ENCODE data around the gene SLC66A1. TPM values are rescaled to one million over a fixed set of nuclear protein-coding genes. Genes with fewer than 3 reads are reported as not detected.

The SLC66A1 gene
- total RNA-seq, 2 donors from 2014 or later: 5.7 to 8.9 TPM

DNA sequence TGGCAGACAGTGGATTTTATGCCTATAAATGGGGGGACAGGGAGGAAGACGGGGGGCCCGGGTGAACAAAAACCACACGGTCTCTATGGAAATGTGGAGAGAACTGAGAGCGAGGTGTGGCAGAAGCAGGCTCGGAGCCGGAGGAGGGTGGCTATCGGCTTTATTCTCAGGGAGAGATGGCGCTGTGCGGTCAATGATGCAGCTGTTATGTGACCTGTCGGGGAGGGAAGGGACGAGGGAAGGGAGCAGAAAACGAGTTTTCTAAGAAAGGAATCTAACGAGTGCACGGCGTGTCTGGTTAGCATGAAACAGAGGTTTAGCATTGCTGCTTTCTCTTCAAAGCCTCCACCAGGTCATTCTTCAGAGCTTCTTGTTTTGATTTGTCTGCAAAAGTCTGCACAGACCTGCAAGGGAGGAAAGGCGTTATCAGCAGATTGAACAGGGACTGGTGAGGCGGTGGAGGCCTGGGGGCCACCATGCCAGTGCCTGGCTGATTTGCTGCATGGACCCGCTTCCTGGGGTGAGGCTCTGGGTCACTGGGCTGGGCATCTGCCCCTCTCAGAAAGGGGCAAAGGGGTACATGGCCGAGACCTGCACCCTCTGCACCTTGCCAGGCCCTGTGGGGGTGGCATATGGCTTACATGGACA lies 27.2 kb downstream of the SLC66A1 start:
- ATAC-seq (replicated peaks): no peak
- Mint-ChIP-seq H3K36me3 (ENCODE audit: low read depth) (peaks cover 63% of the 10 kb centered on the region), H3K27ac (no peak overlapping the region), H3K4me1 (peaks cover 20% of the 10 kb centered on the region), H3K9me3 (no peaks in the 10 kb centered on the region), H3K4me3 (no peak overlapping the region), H3K27me3 (no peaks in the 10 kb centered on the region)

DNA sequence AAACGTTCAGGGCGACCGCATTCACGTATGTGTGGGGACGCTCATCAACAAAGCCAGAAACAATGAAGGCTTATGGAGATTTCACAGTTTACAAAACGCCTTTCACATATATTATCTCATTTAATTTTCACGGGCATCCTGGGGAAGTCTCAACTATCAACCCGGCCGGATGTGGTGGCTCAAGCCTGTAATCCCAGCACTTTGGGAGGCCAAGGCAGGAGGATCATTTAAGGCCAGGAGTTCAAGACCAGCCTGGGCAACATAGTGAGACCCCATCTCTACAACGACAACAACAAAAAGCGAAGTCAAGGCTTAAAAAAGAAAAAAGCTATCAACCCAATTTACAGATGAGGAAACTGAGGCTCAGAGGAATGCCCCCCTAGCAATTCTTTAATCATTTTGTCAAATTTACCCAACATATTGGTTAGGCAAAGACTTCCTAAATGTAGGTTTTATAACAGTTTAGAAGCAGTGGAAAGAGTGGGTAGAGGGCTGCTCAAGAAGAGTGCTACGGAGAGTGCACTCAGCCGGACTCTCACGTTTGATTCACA lies 28.3 kb downstream of the SLC66A1 start:
- Mint-ChIP-seq H3K4me1 (peaks cover 20% of the 10 kb centered on the region), H3K4me3 (no peak overlapping the region), H3K9me3 (no peaks in the 10 kb centered on the region), H3K36me3 (ENCODE audit: low read depth) (peaks cover 72% of the 10 kb centered on the region), H3K27ac (peak overlapping the region; percentile 33), H3K27me3 (no peaks in the 10 kb centered on the region)
- ATAC-seq (replicated peaks): no peak

DNA sequence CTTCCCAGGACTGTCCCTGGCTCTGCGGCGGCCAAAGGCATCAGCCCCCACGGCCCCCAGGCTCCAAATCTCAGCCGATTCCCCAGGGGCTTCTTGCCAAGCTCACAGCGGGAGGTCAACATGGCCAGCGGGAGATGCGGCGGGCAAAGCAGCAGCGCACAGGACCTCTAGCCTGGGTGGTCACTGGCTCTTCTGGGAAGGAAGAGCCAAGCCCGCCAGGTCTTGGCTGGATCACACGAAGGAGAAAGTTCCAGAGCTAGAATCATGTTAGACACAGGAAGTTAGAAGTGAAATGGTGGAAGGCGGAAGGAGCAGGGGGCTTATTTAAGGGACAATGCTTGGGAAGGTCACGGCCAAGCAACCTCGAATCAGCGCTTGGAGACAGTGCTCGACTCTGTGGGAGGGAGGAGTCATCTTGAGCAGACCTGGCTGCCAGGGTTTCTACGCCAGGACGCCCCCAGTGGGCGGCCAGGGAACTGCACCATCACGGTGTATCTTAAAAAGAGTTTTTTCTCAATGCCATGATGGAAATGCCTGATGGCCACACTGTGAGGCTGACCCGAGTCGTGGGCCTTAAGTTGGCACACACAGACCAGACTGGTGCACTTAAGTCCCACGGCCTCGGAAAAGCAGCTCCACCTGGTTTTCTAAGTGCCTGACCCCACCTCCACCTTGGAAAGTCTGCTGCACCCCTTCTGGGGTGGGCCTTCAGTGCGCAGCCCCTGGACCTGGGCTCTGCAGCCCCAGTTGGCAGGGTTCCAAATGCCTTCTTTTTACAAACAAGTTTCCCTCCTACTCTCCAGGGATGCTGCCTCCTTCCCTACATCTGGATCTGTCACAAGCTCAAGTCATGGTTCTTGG lies 29.3 kb downstream of the SLC66A1 start:
- Mint-ChIP-seq H3K27me3 (no peaks in the 10 kb centered on the region), H3K4me3 (no peak overlapping the region), H3K27ac (peak overlapping the region; percentile 33), H3K9me3 (no peaks in the 10 kb centered on the region), H3K36me3 (ENCODE audit: low read depth) (peaks cover 81% of the 10 kb centered on the region), H3K4me1 (peaks cover 16% of the 10 kb centered on the region)
- ATAC-seq (replicated peaks): peak; percentile 64

DNA sequence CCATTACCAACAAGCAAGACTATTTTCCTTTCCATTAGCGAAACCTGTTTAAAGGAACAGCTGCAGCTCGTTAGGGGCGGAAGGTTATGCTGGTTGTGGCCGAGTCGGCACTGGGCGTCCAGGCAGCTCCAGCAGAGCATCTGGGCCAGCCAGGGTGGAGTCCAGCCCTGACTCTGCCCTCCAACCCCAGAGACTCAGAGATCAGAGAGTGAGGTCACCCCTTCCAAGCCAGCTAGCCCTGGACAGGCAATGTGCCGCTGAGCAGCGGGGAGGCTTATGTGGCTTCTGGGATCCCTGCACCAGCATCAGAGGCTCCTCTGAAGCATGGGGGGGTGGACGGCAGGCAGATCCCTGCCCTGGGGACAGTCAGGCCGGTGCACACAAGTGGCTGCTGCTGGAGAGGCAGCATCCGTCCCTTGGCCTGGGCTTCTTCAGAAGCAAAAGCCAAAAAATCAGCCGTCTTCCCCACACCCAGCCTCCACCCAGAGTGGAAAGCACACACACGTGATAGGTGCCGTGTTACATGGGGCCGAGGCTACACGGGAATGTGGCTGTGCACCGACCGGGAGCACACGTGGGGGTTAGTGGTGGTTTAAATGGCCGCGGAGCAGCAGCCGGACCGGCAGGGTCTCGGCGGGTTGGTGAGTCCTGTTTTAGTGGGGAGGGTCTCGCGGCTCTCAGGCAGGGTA lies 30.1 kb downstream of the SLC66A1 start:
- H3K4me1 Mint-ChIP-seq: peaks cover 8% of the 10 kb centered on the region
- peaks cover 83% of the 10 kb centered on the region for H3K36me3 Mint-ChIP-seq (ENCODE audit: low read depth)
- H3K27me3 Mint-ChIP-seq: no peaks in the 10 kb centered on the region
- H3K4me3 Mint-ChIP-seq: no peak overlapping the region
- H3K9me3 Mint-ChIP-seq: no peaks in the 10 kb centered on the region
- H3K27ac Mint-ChIP-seq: no peak overlapping the region
- no peak for ATAC-seq (replicated peaks)

DNA sequence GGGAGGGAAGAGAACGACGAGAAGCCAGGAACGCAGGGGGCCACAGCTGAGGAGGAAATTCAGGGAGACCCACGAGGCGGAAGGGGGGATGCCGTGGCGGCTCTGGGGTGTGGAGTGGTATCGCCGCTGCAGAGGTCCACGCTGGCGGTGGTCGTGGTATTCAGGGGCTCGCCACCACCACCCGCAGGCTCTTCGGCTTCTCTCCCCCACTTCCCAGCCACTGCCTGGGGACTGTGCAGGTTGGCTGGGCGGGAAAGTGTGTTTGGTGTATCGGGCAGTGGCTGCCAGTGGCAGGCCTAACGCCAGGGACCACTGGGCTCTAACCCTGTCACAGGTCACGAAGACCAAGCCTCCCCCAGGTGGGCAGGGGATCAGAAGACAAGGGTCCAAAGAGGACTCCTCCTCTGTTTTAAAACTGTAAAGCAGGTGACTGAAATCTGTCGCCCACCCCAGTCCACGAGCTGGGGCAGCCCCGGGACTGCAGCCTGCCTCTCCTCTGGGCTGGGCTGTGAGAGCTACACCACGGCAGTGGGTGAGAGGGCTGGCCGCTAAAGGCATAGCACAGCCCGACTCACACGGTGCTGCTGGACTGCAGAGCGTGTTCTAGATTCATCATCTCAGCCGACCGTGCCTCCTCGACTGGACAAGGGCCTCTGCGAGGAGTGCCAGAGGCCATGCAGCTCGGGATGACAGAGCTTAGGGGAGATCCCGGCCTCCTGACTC lies 30.9 kb downstream of the SLC66A1 start:
- Mint-ChIP-seq H3K4me3 (no peak overlapping the region), H3K27ac (no peak overlapping the region), H3K27me3 (no peaks in the 10 kb centered on the region), H3K9me3 (no peaks in the 10 kb centered on the region), H3K4me1 (peaks cover 3% of the 10 kb centered on the region), H3K36me3 (ENCODE audit: low read depth) (peaks cover 81% of the 10 kb centered on the region)
- ATAC-seq (replicated peaks): no peak

DNA sequence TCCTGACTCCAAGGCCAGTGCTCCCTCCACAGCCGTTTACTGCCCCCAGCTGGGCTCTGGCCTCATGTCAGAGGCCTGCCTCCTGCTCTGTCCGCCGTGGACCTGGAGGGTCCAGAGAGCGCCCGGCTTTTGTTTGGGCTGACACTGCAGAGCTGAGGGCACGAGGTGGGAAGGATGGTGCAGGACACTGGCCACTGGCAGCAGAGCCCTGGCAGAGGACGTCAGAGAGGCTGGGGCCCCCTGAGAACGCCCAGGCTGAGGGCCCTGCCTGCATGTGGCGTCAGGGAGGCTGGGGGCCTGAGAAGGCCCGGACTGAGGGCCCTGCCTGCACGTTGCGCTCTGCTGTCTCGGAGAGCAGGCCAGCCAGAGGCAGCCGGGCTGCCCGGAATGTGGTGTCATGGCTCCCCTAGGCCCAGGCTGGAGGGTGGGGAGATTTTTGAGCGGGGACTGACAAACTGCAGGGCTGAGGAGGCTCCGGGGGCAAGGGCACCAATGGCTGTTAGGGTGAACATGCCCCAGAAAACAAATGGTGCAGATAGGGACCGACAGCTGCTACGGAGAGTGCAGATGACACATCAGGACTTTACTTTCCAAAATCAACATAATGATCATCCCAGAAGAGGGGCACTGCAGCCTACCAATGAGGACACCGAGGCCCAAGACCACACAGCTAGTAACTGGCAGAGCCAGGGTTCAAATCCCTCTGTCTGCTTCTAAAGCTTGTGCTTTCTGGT lies 31.7 kb downstream of the SLC66A1 start:
- no peak for ATAC-seq (replicated peaks)
- H3K9me3 Mint-ChIP-seq: no peaks in the 10 kb centered on the region
- H3K4me1 Mint-ChIP-seq: peaks cover 3% of the 10 kb centered on the region
- H3K27ac Mint-ChIP-seq: no peak overlapping the region
- peaks cover 81% of the 10 kb centered on the region for H3K36me3 Mint-ChIP-seq (ENCODE audit: low read depth)
- H3K4me3 Mint-ChIP-seq: no peak overlapping the region
- H3K27me3 Mint-ChIP-seq: no peaks in the 10 kb centered on the region

DNA sequence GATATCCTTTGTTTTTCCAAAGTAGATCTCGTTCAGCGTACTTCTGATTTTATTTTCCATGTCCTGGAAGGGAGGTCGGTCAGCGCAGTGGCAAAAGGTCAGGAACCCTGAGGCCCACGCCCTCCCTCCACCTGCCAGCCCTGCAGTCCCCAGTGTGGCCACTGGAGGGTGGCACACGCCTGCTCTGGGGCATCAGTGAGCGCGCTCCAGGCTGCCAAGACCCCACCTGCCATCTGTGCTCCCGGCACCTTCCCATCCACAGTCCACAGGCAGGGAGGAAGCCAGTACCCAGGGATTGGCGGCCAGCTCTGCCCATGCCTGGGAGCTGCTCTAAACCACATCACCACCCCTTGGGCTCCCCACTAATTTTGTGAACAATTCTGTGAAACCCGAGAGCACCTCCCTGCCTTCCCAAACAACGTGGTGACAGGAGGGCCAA lies 32.3 kb downstream of the SLC66A1 start:
- peak; percentile 55 for ATAC-seq (replicated peaks)
- H3K9me3 Mint-ChIP-seq: no peaks in the 10 kb centered on the region
- no peak overlapping the region for H3K4me3 Mint-ChIP-seq
- no peaks in the 10 kb centered on the region for H3K27me3 Mint-ChIP-seq
- peaks cover 3% of the 10 kb centered on the region for H3K4me1 Mint-ChIP-seq
- H3K36me3 Mint-ChIP-seq (ENCODE audit: low read depth): peaks cover 79% of the 10 kb centered on the region
- H3K27ac Mint-ChIP-seq: no peak overlapping the region

DNA sequence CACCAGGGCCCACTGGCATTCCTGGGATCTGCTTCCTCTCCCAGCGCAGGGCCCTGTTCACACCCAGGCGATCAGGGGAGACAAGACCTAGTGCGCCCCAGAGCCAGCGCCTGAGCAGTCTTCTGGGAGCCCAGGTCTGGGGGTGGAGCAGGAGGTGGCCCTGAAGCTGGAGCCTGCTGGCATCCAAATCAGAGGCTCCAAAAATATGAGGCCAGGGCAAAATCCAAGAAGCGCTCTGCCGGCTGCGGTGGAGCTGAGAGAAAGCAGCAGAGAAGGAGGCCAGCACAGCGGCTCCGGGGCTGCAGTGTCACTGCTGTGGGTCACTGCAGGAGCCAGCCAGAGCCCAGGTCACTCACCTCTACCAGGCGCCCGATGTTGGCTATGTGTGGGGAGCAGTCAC lies 32.7 kb downstream of the SLC66A1 start:
- ATAC-seq (replicated peaks): no peak
- Mint-ChIP-seq H3K27me3 (no peaks in the 10 kb centered on the region), H3K4me1 (peaks cover 3% of the 10 kb centered on the region), H3K36me3 (ENCODE audit: low read depth) (peaks cover 80% of the 10 kb centered on the region), H3K27ac (no peak overlapping the region), H3K9me3 (no peaks in the 10 kb centered on the region), H3K4me3 (no peak overlapping the region)

DNA sequence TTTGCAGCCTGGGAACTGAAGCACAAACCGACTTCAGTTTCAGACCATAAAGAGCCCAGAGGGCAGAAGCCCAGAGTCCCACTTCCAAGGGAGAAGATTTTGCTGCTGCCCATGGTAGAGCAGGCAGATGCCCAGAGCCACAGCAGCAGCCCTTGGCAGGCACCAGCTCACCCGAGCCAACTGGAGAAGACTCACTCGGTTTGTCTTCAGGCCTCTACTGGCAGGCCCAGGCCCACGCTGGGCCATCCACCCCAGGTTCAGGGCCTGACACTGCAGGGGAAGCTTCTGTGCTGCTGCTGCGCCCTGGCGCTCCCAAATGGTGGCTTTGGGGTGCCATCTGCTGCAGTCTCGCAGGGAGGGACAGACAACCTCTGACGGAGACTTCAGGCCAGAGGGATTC lies 33.3 kb downstream of the SLC66A1 start:
- Mint-ChIP-seq H3K27ac (no peak overlapping the region), H3K27me3 (no peaks in the 10 kb centered on the region), H3K4me3 (no peak overlapping the region), H3K9me3 (no peaks in the 10 kb centered on the region), H3K4me1 (peaks cover 3% of the 10 kb centered on the region), H3K36me3 (ENCODE audit: low read depth) (peaks cover 82% of the 10 kb centered on the region)
- no peak for ATAC-seq (replicated peaks)

DNA sequence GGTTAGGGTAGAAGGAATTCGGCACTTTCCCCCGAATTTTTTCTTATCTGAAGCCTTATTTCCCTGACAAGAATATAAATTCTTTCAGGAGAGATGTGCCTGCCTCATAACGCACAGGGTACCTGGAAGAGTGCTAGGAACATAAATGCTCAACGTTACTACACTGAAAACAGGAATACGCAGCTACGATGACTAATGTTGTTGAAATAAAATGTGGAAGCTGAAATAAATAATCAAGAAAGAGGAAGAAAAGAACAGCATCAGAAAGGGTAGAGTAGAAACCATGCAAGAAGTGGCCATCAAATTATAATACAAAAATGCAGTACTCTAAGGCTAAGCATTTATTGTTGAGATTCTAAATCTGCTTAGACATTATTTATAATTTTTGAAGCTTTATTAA lies 33.9 kb downstream of the SLC66A1 start:
- peaks cover 3% of the 10 kb centered on the region for H3K4me1 Mint-ChIP-seq
- H3K27me3 Mint-ChIP-seq: no peaks in the 10 kb centered on the region
- no peaks in the 10 kb centered on the region for H3K9me3 Mint-ChIP-seq
- H3K27ac Mint-ChIP-seq: no peak overlapping the region
- ATAC-seq (replicated peaks): no peak
- H3K4me3 Mint-ChIP-seq: no peak overlapping the region
- peaks cover 82% of the 10 kb centered on the region for H3K36me3 Mint-ChIP-seq (ENCODE audit: low read depth)

DNA sequence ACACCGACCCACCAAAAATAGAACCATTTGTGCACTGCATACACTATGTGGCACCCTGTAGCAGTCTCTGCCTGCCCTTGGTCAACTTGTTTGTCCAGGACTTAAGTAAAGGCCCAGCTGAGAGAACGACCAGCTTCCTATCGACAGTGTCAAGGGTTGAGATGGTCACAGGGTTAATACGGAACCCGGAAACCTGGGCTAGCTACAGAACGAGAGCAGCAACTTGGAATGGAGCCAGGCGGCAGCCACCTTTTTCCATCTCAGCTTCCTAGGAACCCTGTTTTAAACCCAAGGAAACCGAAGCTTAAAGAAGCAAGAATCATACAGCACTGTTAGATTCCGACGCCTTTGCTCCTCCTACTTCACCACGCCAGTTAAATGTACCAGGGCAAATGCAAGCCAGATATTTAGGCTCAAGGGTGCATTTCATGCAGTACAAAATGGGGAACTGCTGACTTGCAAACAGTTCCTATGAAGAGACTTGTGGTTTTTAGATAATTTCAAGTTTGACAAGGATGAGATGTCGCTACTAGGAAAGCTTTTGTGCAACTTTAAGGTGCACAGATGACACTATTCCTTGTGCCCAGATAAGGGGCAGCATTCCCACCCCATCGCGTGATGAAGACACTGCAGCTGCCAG lies 35.5 kb downstream of the SLC66A1 start:
- Mint-ChIP-seq H3K9me3 (no peaks in the 10 kb centered on the region), H3K36me3 (ENCODE audit: low read depth) (peaks cover 80% of the 10 kb centered on the region), H3K27ac (peak overlapping the region; percentile 54), H3K4me1 (no peaks in the 10 kb centered on the region), H3K27me3 (no peaks in the 10 kb centered on the region), H3K4me3 (no peak overlapping the region)
- no peak for ATAC-seq (replicated peaks)

DNA sequence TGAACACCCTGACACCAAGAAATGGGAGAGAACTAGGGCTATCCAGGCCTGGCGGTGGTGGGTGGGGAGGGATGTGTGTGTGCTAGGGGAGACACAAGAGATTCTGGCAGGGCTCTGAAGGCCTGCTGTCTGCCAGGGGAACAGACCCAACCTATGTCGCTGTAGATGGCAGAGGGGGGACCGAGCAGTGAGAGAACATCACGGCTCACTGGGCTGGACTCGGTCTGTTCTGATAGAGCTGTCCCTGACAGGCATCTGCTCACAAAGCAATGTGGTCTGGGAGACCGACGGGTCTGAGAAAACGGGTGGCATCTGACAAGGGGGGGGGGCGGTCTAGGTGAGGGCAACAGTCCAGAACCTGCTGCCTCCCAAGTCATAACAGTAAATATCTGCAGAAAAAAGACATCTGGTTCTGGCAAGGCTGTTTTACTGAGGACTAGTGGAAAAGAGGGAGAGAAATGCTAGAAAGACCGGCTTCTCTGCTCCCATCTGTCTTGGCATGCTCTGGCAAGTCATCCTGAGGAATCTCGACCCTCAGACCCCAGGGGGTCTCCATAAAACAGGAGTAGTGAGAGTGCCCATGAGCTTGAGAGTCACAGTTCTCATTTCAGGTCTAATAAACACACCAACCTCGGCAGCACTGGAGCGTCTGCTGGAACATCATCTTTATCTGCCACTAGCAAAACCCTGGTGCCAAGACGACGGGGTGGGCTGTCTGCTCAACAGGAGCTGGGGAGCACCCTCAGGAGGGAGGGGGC lies 36.5 kb downstream of the SLC66A1 start:
- ATAC-seq (replicated peaks): no peak
- Mint-ChIP-seq H3K4me1 (no peaks in the 10 kb centered on the region), H3K4me3 (no peak overlapping the region), H3K27me3 (no peaks in the 10 kb centered on the region), H3K9me3 (no peaks in the 10 kb centered on the region), H3K36me3 (ENCODE audit: low read depth) (peaks cover 79% of the 10 kb centered on the region), H3K27ac (peak overlapping the region; percentile 54)

DNA sequence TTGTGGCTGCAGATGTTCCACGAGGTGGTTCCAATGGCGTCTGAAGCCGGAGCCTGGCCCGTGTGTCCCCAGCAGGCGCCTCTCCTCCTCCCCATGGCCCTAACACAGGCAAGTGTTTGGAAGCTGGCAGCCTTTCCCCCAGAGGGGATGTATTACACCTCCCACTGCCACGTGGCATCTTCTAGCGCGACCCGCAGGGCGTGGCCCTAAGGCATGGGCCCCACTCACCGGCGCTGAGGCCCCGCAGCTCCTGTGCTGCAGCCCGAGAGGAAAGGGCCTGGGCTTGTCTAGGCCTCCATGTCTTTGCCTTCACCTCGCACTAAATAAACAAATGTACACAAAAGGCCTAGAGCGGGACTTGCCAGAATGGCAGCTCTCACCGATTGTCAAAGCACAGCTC lies 37.9 kb downstream of the SLC66A1 start:
- Mint-ChIP-seq H3K4me3 (no peak overlapping the region), H3K9me3 (no peaks in the 10 kb centered on the region), H3K4me1 (no peaks in the 10 kb centered on the region), H3K36me3 (ENCODE audit: low read depth) (peaks cover 79% of the 10 kb centered on the region), H3K27ac (peak overlapping the region; percentile 8), H3K27me3 (no peaks in the 10 kb centered on the region)
- ATAC-seq (replicated peaks): no peak

Measured in activated T-helper 17 cell treated with anti-CD3 and anti-CD28 coated beads, Interleukin-2, amount 50 U/mL, for 72 hours (primary cell).